Fibroblast of skin of left biceps (primary cell): ENCODE results near the gene LHX4.

Experiments
- DNase-seq, 2 experiments: peaks; one replicate each; pipeline ENCODE4 v3.0.0-alpha.2; 2013; ENCODE audit warnings: low read depth in 2 of 2

Gene LHX4

DNA sequence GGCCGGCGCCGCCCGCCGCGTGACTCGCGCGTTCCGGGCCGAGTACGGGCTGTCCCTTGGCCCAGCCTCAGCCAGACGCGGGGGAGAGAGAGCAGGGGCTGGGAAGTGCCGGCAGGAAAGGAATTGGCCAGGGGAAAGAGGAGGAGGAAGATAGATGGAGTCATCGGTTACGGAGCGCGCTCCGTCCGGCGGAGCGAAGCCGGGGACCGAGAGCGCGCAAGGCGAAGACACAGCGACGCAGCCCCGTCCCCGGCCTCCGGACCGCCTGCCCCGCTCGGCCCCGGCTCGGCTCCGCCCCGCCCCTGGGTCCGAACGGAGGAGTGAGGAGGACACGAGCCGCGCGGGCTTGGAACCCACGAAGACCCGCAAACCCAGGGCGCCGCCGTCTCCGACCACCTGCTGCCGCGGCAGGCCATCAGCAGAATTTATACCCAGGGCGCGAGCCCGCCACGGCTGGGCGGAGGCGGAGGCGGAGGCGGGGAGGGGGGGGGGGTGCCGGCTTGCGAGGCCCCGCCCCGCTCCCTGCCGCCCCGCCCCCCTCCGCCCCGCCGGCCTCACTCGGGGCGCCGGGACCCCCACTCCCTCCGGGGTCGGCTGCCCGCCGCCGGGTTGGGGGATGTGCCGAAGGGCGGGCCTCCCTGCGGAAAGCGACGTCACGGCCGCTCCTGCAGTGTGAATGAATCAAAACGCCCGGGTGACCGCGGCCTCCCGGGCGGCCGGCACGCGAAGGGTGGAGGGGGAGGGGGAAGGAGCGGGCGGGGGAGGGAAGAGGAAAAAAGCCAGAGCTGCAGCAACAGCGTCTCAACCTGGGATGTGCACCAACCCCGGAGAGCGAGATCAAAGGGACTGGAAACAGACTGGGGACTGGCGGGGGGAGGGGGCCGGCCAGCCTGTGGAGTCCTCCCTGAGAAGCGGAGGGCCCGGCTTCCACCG lies at the start of gene LHX4:
Gene LHX4, plus strand, starts transcription at position 782 of the 933 bp plus-strand sequence. CDS start 266 bp downstream, outside the sequence.
- no peak for DNase-seq

DNA sequence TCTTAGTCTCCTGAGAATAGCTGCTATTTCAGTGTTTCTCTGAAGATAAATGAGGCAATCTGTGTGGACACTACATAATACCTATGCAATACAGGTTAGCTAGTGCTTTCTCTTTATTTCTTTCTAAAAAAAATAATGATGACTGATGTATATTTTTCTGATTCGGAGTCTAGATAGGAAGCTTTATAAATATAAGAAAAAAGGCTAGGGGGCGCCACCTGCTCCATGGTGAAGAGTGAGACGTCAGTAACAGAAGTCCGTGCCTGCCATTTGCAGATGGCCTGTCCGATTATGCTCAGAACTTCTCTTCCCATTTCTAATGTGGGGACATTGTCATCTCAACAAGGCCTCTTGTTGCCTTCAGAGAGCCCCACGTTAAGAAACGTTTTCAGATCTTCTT lies 49.0 kb upstream of the LHX4 start:
- no peak for DNase-seq

DNA sequence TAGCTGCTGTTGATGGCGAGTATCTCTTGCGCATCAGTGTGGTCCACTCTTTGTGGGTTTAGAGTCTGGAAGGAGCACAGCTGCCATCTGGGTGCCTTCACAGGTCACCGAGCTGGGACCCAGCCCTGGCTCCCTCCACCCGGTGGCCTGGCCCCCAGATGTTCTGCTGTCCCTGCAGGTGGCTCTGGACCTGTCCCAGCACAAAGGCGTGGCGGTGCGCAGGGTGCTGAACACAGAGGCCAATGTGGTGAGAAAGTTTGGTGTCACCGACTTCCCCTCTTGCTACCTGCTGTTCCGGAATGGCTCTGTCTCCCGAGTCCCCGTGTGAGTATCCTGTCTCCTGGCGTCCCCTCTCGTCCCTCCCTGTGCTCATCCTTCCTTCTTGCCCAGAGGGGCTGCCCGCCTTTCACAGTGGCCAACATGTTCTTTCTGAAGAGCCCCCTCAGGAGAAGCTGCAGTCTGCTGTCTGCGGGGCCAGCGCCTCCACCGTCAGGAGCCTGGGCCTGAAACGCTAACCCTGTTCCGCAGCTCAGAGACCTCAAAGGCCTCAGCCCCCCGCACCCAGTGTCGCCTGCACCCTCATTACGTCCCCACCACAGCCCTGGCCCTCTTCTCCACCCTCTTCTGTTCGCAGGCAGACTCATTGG lies 47.9 kb upstream of the LHX4 start:
- no peak for DNase-seq

DNA sequence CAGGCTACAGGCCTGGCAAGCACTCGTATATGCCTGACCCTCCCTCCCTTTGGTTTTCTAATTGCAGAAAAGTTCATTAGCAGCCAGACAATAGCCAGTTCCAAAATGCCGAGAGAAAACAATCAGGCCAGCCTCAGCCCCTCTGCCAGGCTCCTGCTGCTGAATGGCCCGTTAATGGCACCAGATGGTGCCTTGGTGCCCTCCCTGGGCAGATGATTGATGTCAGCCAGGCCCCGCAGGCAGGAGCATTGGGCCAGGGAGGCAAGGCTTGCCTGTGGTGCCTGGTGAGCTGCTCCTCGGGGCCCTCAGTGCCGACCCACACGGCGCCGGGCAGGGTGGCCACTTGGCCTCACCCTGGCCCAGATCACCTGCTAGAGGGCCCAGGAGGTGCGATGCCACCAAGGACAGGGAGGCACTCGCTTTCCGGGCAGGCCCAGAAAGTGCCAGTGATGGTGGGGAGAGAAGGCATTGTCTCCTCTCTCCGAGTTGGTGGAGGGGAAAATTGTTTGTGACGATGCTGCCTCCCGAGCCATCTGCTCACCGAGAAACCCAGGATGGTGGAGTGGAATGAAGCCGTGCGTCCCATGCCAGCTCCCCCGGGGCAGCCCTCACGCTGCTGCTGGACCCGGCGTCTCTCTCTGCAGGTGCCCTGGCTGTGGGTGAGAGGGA lies 47.3 kb upstream of the LHX4 start:
- no peak for DNase-seq

DNA sequence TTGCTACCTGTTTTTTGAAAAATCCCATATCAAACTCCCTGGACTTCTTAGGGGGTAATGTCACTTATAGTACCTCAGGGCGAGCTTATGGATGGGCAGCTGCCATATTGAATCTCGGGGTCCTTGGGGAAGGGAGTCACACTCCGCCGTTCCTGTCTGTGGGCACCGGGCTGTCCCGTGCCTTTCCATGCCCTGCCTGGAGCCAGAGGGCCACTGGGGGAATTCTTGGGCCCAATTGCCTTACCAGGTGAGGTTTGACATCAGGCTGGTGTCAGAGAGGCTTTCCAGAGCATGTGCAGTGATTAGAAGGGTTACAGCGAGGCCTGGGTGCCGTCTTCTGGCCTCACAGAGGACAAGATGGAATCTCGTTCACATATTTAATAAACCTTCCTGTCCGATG lies 46.6 kb upstream of the LHX4 start:
- DNase-seq, result no peak

DNA sequence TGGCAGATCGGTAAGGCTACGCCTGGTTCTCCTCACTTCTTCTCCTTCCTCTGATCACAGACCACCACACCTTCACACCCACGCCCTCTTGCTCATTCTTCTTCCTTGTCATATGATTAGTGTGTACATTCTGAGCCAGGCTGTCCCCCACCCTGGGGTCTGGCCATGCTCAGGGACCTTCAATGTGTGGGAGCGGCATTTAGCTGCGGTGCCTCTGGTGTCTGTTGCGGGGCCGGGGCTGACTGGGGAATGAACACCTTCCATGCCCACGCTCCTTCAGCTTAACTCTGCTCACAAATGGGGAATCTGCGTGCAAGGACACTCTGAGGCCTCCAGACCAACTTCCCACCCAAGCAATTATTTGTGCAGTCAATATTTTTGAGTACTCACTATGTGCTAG lies 46.0 kb upstream of the LHX4 start:
- DNase-seq, result no peak

DNA sequence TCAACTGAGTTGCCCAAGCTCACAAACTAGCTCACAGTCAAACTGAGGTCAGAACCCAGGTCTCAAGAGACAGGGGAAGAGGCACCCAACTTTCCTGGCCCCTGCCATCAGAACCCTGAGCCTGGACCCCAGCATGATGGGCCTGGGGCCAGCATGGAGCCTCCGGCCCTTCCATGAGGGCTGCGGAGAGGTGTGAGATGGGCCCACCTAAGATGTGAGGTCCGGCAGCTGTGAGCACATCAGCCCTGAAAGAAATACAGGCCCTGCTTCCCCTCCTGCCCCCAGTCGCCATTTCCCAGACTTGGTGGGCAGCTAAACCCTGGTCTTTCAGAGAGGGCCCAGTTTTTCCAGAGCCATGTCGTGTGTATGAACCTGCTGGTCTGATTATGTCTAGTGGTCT lies 44.8 kb upstream of the LHX4 start:
- DNase-seq, result no peak

DNA sequence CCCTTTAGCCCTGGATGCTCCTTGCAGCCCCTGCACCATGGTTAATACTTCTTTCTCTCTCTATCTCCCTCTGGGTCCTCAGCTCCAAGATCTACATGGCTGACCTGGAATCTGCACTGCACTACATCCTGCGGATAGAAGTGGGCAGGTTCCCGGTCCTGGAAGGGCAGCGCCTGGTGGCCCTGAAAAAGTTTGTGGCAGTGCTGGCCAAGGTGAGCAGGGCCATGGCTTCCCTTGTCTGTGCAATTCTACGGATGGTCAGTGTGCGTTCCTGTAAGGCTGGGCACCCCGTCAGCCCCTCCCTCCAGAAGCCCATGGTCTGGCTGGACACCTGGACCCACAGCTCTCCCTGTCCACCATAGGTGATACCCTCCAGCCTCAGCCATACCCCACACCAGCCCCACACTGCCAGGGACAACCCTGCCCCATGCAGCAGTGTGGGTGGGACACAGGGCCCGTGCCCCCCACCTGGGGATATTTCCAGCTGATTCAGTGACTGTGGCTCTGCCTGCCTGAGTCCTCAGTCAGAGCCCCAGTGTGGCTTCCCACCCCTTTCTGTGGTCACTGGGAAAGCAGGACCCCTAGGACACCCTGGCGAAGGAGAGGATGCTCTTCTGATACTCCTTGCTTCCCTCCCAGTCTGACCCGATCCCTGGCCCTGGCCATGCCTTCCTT lies 44.0 kb upstream of the LHX4 start:
- DNase-seq, result no peak

DNA sequence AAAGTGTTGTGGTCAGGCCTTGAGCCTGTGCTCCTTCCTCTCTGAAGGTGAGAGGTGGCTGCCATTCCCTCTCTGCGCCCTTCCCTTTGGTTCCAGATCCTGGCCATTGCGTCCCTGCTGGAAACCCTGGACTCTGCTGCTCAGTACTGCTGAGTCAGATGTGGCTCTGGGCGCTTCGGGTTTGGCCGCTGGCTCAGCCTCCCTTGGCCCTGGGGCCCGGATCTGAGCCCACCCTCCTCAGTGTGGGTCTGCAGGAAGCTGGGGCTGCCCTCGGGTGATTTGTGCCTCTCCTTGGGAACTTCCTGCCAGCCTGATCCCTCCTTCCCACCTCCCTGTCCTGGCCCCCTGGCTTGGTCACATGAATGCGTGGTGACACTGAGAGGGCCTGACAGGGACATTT lies 43.2 kb upstream of the LHX4 start:
- DNase-seq, result no peak

DNA sequence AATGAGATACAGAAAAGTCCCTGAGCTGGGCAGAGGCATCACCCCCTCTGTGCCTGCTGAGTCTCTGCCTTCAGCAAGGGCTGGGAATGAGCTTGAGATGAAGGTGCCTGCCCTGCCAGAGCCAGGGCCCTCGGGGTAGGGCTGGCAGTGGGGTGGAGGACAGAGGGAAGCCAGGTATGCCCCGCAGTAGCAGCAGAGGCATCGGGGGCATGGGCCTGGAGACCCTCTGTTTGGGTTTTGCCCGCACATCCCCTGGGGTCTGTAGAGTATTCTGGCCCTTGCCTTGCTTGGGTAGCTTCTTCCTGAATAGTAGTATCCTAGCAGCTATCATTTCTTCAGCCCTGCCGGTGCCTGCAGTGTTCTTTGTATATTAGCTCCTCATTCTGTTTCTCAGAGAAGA lies 42.4 kb upstream of the LHX4 start:
- no peak for DNase-seq

DNA sequence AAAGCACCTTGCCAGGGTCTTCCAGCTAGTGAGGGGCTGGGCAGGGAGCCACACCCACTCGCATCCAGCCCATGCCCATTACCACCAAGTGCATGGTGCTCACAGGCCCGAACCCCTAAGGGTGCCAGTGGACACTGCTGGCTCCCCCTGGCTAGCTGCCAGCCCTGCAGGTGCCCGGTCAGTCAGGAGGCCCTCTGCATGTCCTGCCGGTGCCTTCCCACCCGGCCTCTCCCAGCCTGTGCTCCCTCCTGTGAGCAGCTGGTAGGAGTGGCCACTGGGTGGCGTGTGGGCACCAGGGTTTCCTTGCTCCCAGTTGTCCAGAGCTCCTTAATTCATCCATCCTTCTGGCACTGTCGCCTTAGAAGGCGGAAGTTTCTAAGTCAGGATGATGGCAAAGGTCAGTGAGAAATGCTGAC lies 42.0 kb upstream of the LHX4 start:
- no peak for DNase-seq

DNA sequence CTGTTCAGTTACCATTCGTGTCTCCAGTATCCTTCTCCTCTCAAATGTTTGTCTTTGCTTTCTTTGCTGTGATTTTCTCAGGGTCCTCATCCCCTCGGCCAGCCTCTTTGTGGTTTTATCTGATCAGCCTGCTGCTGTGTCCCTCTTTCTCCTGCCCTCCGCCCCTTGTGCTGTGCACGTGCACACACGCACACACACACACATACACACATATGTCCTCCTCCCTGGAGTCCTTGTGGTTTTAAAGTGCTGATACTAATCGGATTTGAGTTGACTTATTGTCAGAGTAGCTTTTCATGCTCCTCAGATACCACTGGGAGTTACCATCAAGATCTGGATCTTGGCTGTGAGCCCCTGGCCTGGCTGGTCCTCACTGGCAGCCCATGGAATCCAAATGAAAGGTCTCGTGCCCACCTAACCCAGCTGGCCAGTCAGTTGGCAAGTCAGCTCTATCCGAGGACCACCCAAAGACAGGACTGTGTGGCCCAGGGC lies 41.3 kb upstream of the LHX4 start:
- DNase-seq, result no peak

DNA sequence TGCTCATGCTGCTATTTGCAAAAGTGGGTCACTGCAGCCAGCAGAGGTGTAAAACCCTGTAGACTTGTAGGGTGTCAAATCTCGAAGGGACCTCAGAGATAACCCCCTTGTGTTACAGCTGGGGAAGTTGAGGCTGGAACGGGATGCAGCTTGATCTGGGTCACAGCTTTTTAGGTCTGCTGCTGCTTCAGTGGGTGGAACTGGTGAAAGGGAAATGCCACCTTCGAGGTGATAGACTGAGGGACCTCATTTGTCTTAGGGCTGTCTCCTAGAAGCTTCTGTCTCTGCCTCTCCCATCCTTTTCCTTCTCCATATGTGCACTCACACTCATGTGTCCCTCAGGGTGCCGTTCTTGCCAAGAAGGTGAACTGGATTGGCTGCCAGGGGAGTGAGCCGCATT lies 40.0 kb upstream of the LHX4 start:
- no peak for DNase-seq

DNA sequence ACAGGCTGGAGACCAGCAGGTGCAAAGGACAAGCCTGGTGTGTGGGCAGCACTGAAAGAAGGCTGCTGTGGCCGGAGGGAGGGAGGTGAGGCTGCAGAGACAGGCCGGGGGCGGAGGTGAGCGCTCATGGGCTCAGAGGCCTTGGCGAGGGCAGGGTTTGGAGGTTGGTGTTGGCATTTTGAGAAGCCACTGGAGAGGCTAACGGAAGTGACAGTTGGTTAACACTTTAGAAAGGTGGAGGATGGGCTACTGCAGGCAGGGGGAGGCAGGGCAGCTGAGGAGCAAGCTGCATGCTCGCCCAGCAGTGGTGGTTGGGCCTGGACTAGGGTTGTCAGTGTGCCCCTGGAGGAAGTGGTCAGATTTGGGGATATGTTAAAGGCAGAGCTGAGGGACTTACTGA lies 37.9 kb upstream of the LHX4 start:
- no peak for DNase-seq

DNA sequence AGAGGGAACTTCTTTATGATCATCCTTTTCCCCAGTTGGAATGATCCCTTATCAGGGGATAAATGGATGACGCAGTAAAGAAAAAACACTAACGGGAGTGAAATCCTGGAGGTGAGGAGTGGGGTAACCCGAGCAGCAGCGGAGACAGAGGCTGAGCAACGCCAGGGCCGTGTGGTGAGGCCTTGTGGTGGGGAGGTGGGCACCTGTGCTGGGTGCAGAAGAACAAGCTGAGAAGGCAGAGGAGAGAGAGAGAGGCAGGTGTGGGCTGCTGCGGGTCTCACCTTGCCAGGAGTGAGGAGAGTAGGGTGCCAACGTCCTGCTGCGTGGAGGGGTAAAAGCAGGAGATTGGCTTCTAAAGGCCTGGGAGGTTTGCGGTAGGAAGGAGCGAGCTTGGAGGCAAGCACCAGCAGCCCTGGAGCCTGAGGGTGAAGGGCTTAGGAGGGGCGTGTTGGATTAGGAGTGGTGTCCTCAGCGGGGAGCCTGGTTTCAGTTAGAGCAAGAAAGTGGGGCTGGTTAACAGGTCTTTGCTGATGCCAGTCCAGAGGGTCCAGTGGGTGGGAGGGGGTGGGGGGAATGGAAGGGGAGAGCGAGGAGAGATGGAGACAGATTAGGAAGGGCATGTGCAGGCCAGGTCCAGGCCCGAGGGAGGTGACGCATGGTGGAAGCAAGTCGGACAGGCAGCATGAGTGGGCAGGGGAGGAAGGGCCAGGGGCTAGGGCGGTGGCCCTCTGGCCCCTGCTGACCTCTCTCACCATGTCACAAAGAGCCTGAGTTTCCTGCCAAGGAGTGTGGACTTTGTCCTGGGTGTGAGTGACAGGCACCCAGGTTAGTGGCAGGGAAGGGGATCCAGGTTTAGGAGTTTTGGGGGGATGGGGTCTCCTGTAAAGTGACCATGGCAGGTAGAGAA lies 36.7 kb upstream of the LHX4 start:
- DNase-seq, result no peak

DNA sequence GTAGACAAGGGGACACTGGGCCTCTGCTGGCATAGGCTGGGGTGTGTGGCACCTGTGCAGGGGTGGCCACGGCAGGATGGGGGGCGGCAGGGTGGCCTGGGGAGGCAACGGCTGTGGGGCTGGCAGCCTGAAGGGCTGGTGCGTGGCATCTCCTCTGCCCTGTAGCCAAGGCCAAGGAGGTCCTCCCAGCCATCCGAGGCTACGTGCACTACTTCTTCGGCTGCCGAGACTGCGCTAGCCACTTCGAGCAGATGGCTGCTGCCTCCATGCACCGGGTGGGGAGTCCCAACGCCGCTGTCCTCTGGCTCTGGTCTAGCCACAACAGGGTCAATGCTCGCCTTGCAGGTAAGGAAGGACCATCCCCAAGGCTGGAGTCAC lies 36.0 kb upstream of the LHX4 start:
- DNase-seq, result no peak

DNA sequence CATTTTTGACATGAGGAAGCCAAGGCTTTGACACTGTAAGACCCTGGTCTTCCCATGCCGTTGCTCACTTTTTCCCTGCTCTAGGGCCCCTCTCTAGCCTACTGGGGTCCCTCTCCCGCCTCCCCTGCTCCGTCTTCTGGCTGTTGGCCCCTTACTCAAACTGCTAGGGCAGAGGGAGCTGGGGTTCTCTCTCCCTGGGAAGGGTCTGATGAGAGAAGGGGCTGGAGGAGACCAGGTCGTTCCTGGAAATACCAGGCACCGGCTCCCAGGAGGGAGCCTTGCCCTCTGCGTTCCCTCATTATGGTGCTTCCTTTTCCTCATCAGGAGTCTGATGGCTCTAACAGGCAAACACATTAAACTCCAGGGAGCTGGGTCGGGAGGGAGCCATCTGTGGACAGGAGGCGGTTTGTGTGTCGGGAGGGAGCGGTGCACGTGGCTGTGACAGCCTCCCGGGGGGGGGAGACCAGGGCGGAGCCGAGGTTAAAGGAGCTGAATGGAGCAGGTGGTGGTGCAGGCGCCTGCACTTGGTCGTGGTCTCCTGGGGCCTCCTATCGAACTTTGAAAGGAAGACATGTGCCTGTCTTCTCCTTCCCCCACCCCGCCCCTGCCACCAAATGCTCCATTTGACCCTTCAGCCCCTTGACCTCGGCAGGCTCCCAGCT lies 35.4 kb upstream of the LHX4 start:
- no peak for DNase-seq

DNA sequence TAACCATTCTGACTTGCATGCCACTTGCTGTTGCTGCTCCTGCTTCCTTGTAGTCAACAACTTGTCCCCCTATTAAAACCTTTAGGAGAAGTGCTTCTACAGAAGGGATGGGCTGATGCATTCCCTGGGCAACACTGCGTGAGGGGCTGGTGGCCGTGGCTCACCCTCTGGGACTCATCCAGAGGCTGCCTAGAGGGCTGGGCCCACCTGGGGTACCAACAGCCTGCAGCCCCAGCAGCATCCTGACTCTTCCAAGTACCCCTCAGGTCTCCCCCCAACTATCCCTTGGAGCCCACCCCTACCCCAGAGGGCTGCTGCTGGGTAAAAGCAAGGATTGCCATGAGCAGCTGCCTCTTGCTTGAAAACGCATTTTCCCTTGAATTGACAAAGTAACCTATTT lies 34.7 kb upstream of the LHX4 start:
- no peak for DNase-seq

DNA sequence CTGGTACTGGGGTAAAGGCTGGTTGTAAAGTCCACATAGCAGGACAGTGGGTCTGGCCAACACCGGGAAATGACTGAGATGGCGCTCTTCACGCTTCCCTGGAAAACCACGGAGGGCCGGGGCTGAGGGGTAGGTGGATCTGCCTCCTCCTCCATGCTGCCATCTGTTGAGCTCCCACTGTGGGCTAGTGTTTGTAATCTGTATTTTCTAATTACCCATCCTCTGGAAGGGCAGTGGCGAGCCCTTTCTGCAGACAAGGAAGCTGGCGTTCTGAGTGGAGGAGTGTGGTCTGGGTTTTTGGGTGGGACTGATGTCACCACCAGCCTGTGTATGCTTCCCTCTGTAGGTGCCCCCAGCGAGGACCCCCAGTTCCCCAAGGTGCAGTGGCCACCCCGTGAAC lies 34.1 kb upstream of the LHX4 start:
- DNase-seq, result no peak

DNA sequence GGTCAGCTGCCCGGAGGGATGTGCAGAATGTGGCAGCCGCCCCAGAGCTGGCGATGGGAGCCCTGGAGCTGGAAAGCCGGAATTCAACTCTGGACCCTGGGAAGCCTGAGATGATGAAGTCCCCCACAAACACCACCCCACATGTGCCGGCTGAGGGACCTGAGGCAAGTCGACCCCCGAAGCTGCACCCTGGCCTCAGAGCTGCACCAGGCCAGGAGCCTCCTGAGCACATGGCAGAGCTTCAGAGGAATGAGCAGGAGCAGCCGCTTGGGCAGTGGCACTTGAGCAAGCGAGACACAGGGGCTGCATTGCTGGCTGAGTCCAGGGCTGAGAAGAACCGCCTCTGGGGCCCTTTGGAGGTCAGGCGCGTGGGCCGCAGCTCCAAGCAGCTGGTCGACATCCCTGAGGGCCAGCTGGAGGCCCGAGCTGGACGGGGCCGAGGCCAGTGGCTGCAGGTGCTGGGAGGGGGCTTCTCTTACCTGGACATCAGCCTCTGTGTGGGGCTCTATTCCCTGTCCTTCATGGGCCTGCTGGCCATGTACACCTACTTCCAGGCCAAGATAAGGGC lies 33.5 kb upstream of the LHX4 start:
- DNase-seq, result no peak
